GM21447 (cell line): ENCODE measurements around the gene AATK.
"Not testable (repeated sequence)": the region's sequence is repeated elsewhere in the genome, so short reads cannot be mapped to it uniquely, and the experiment has no call there.

Experiments
- ATAC-seq: cut with Tn5 transposase; IDR thresholded peaks from one replicate; pipeline ENCODE4 v1.9.1; 2021; ENCODE audit not compliant: unreplicated experiment

Gene AATK

GRCh38 chr17:81161972-81162371, 4.0 kb downstream of the AATK start:
- no peak for ATAC-seq

- no peak for ATAC-seq
These were observed 4.5 kb downstream of the AATK start for GRCh38 chr17:81161536-81161935.

DNA sequence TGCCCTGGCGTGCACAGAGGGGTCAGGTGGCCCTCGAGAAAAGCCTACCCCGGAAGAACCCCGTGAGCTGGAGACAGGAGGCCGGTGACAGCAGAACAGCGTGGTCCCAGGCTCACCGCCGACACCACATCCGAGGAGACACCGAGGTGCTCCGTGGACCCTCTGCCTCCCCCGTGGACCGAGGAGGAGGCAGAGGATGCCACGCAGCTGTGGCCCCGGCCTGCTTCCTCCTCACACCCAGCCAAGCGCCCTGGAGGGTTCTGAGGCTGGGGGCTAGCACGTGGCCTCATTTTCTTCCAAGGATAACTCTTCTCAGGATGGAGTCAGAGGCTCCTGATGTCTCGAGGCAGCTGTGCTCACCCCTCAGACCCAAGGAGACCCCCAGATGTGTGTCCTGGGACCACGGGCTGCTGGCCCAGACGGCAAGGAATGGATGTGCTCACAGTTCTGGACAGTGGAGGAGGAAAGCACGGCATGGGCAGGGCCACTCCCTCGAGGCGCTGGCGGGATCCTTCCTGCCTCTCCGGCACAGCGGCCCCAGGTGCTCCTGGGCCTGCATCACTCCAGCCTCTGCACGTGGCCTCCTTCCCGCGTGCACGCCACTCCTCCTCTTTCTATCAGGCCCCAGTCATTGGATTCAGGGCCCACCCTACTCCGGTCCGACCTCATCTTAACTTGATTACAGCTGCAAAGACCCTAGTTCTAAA, 5.1 kb downstream of the AATK start:
- ATAC-seq = no peak

DNA sequence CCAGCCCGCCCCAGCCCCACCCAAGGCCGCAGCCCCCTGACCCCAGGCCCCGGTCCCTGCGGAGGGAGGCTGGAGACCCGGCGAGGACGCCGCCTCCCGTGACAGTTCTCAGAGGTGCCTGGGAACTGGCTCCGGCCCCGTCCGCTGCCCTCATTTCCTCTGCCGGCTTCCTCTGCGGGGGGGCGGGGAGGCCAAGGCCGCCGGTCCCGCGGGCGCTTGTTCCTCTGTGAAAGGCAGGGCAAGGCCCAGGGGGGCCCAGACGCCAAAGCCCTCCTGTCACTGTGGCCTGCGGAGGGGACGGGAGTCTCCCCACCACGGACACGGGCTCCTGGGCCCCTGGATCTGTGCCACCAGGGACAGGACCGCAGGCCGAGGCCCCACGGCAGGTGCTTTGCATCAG, 5.7 kb downstream of the AATK start:
- no peak for ATAC-seq

DNA sequence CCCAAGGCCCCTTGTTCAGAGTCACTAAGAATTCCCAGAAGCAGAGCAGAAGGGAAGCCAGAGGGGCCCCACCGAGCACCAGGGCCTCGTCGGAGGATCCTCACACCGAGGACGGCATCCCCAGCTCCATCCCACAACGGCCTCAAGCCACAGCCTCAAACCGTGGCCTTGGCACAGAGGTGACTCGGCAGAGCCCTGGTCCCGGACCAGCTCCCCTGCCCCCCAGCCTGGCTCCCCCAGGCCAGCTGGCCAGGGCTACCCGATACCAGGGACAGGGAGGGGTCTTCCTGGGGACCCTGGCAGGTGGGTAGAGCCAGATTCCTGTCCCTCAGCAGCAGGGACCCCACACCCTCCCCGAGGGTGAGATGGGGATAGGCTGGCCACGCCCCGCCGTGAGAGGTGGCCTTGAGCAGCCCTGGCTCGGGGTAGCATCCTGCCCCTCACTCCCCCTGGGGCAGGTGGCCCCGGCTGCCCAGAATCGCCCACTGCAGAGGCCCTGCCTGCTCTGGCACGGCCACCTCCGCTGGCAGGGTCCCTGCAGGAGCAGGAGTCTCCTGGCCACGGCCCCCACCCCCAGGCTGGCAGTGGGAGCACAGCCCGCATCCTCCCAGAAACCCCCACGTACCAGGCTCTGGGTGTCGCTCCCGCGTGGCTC, 6.3 kb downstream of the AATK start:
- no peak for ATAC-seq

GRCh38 chr17:81158688-81159590, 7.1 kb downstream of the AATK start:
- no peak for ATAC-seq

- ATAC-seq = no peak
These were observed 8.0 kb downstream of the AATK start for GRCh38 chr17:81157848-81158687.

DNA sequence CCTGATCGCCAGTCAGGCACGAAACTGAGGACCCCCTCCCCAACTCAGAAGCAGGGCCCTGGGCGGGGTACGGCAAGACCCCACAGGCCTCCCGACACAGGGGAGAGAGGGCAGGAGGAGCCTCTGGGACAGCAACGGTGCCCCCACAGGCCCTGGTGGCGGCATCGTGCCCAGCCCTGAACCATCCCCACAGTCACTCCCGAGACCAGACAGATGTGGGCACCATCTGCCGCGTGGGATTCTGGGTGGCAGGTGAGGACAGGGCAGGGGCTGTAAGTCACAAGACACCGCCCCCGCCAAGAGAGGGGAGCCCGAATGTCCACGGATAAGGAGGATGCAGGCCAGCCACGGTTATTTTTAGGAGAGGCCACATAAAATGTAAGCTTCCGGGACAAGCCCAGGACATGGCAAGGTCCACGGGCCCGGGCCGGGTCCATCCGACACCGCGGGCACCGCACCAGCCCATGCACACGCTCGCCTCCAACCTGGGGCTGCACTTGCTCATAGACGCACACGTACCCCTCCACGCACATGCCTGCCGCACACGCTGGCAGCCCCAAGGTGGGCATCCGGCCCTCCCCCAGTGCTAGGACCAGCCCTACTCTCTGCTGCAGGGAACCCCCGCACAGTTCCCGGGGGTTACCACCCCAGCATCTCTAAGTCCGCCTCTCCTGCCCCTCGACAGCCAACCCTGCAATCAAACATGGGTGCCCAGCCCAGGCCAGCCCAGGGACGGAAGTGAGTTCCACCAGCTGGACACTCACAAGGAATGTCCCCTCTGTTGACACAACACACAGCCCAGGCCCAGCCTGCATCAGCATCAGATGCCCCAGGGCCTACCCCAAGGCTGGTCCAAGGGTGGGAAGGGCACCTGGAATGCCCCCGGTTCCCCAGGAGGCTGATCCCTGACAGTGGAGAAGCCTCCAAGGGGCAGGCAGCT, 8.9 kb downstream of the AATK start:
- ATAC-seq = no peak

GRCh38 chr17:81154961-81155360, 11.1 kb downstream of the AATK start:
- no peak for ATAC-seq

- not testable (repeated sequence) for ATAC-seq
These were observed 12.0 kb downstream of the AATK start for GRCh38 chr17:81154016-81154415.

DNA sequence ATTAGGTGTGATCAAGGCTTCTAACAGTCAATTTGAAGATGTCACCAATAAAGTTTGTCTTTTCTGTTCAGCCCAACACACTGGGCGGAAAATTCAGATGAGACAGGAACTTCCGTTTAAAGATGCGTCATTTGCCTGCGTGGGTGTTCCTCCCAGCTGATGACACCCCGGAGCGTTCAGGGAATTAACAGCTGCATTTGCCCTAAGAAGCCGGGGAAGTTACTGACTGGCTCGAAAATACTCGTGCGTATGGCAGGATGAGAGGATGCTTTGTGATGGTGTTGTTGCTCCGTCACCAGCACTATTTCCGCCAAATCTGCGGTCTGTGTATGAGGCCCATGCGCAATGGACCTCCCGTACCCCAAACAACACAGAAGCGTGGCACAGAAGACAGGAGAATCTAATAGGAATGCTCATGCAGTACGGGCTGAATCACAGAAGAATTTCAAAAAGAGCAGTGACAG, 12.6 kb downstream of the AATK start:
- ATAC-seq = no peak

GRCh38 chr17:81152288-81152828, 13.7 kb downstream of the AATK start:
- ATAC-seq = no peak

- ATAC-seq = no peak
These were observed 14.7 kb downstream of the AATK start for GRCh38 chr17:81151278-81151677.

DNA sequence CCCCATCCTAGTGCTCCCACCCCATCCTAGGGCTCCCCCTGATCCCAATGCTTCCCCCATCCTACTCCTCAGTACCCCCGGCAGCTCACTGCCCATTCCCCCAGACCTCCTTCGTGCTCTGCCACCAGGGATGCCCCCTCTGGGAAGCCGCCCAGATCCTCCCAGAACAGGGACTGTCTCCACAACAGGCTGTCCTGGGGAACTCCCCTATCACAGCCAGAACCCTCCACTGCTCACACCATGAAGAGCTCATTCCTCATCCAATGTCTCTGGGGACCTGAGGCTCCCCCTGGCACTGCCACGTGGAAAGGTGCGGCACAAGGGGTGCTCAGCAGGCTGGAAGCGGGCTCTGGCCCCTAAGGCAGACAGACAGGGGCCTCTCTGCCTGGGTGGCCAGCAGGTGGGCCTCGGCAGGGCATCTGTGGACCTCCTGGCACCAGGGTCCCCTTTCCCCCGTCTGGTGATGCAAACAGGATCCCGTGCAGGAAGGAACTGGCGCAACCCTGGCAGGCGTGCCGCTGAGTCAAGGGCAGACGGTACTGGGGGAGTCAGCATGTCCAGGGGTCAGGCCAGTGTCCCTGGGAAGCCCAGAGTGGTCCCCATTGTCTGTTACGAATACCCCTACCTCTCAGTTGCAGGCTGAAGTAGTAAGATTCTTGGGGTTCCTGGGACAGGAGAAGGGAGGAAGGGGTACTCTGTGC, 15.5 kb downstream of the AATK start:
- no peak for ATAC-seq

DNA sequence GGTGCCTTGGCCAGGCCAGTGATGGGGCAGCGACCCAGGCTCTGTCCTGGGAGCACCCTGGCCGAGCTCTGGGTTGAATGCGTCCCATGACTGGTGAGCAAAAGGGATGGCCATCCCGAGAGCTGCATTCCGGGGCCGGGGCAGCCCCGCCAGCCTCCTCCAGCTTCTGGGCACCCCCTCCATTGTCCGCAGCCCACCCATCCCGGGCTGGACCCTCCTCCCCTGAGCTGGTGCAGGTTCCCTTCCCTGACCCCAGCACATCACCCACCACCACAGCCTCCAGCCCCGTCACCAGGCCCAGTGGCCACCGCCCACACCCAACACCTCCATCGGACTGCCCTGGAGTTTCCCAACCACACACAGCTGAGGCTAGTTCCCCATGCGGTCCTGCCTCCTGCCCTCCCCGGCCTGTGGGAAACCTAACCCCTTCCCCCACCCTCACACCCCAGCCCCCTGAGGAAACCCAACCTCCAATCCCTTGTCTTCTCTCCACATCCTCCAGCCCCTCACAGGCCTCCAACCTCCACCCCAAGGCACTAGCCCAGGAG, 17.0 kb downstream of the AATK start:
- no peak for ATAC-seq

GRCh38 chr17:81148571-81148970, 17.4 kb downstream of the AATK start:
- no peak for ATAC-seq

- ATAC-seq = no peak
These were observed 18.3 kb downstream of the AATK start for GRCh38 chr17:81147701-81148100.

- not testable (repeated sequence) for ATAC-seq
These were observed 19.8 kb downstream of the AATK start for GRCh38 chr17:81146208-81146607.

GRCh38 chr17:81144423-81144781, 21.6 kb downstream of the AATK start:
- ATAC-seq = no peak
